HG02870 (cell line): ENCODE results near the gene PTTG2.
"Not testable (repeated sequence)": the region's sequence is repeated elsewhere in the genome, so short reads cannot be mapped to it uniquely, and the experiment has no call there.

Experiments used
- ATAC-seq: cut with Tn5 transposase; IDR thresholded peaks from one replicate; pipeline ENCODE4 v1.9.1; 2021; ENCODE audit warnings: mild to moderate bottlenecking, moderate library complexity; ENCODE audit not compliant: unreplicated experiment

The PTTG2 gene

GRCh38 chr4:37953620-37954293, 6.4 kb upstream of the PTTG2 start:
- ATAC-seq = no peak

- no peak for ATAC-seq
Observed at GRCh38 chr4:37956941-37957340, 3.3 kb upstream of the PTTG2 start.

- no peak for ATAC-seq
Observed at GRCh38 chr4:37958932-37959331, 1.3 kb upstream of the PTTG2 start.

DNA sequence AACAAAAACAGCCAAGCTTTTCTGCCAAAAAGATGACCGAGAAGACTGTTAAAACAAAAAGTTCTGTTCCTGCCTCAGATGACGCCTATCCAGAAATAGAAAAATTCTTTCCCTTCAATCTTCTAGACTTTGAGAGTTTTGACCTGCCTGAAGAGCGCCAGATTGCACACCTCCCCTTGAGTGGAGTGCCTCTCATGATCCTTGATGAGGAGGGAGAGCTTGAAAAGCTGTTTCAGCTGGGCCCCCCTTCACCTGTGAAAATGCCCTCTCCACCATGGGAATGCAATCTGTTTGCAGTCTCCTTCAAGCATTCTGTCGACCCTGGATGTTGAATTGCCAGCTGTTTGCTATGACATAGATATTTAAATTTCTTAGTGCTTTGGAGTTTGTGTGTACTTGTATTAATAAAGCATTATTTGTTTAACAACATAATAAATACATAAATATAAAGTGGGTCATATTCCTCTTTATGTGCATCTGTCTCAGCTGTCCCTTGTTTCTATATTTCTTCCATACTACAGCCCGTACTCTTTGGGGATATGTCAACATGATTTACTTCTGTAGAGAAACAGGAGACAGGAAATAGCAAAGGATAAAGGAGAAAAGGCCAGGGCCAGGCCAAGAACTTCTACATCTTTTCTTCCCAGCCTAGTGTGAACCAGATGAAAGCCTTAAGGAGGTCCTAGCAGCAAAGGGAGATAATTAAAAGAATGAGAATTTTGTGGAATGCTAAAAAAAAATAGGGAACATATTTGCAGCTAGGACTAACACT, 667 bp downstream of the PTTG2 start:
- ATAC-seq = no peak

- ATAC-seq = peak; percentile 55
Observed at GRCh38 chr4:37964734-37965457, 4.7 kb downstream of the PTTG2 start.

- no peak for ATAC-seq
Observed at GRCh38 chr4:37966044-37966443, 5.8 kb downstream of the PTTG2 start.

DNA sequence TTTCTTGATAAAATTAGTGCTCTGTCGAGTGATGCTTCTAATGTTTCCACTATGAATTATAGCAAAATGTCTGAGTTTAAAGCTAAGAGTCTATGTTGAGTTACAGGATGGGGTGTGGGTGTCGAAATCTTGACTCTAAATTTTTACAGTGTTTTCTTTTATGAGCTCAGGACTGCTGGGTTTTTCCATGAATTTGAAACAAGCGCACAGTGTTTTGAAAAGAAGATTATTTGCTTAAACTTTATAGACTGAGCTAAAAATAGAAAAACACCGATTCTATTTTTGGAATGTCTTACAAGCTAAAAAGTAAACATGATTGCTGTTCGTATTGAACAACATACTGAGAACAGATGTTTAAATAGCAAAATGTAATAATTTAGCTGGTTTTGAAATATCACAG, 7.5 kb downstream of the PTTG2 start:
- no peak for ATAC-seq

DNA sequence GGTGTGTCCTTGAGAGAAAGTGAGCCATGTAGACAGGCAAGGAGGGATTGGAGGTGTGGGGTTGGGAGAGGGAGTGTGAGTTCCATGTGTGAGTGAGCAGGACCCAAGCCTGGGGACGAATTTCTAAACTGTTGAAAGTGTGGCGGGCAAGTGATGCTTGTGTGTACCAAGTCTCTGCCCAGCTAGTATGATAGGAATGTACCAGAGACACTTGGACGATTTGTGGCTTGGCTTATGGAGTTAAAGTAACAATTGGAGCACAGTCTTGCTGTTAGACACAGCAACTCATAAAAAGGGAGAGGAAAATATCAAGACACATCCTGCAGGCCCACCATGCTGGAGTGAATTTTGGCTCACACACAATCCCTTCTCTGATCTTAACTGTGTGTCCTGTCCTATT, 8.5 kb downstream of the PTTG2 start:
- no peak for ATAC-seq

GRCh38 chr4:37970702-37971101, 10.5 kb downstream of the PTTG2 start:
- no peak for ATAC-seq

DNA sequence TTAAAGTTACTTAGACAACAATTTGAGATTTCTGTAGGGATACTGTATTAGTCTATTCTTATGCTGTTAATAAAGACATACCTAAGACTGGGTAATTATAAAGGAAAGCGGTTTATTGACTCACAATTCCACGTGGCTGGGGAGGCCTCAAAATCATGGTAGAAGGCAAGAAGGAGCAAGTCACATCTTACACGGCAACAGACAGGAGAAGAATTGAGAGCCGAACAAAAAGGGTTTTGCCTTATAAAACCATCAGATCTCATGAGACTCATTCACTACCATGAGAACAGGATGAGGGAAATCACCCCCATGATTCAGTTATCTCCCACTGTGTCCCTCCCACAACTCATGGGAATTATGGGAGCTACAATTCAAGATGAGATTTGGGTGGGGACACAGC, 11.0 kb downstream of the PTTG2 start:
- ATAC-seq = no peak

GRCh38 chr4:37973441-37973840, 13.2 kb downstream of the PTTG2 start:
- no peak for ATAC-seq

DNA sequence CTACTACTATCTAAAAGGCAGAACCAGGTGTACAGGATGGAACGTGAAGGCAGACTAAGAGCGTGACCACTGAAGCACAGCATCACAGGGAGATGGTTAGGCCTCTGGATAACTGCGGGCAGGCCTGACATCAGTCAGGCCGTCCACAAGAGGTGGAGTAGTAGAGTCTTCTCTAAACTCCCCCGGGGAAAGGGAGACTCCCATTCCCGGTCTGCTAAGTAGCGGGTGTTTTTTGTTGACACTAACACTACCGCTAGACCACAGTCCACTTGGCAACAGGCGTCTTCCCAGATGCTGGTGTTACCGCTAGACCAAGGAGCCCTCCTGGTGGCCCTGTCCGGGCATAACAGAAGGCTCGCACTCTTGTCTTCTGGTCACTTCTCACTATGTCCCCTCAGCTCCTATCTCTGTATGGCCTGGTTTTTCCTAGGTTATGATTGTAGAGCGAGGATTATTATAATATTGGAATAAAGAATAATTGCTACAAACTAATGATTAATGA, 15.2 kb downstream of the PTTG2 start:
- not testable (repeated sequence) for ATAC-seq

GRCh38 chr4:37976507-37976906, 16.3 kb downstream of the PTTG2 start:
- ATAC-seq = no peak

GRCh38 chr4:37976991-37977470, 16.8 kb downstream of the PTTG2 start:
- peak; percentile 72 for ATAC-seq

- ATAC-seq = peak; percentile 41
Observed at GRCh38 chr4:37977471-37978247, 17.5 kb downstream of the PTTG2 start.

- ATAC-seq = peak; percentile 12
Observed at GRCh38 chr4:37978248-37978924, 18.2 kb downstream of the PTTG2 start.

- no peak for ATAC-seq
Observed at GRCh38 chr4:37980246-37980645, 20.0 kb downstream of the PTTG2 start.

DNA sequence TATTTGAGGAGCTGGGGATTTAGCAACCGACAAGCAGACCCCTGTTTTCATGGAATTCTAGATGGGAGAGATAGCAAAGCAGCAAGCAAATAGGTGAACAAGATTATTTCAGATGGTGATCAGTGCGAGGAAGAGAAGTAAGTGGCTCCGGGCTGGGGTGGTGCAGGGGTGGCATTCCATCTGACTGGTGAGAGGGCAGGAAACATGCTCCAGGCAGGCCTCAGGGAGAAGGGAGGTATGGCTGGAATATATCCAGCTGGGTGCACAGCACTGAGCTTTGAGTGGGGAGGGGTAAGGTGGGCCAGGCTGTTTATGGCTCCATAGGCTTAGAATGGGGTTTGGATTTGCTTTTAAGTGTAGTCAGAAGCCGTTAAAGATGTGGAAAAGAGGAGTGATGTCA, 21.2 kb downstream of the PTTG2 start:
- no peak for ATAC-seq

- ATAC-seq = no peak
Observed at GRCh38 chr4:37981844-37982720, 21.9 kb downstream of the PTTG2 start.
